Measurements from ENCODE around the gene CELSR3. TPM values are rescaled to one million over a fixed set of nuclear protein-coding genes. Genes with fewer than 3 reads are reported as not detected.

CELSR3 gene
- total and polyA plus RNA-seq, 2 experiments from 2014 or later, result 3.1 to 5.9 TPM

GRCh38 chr3:48635222-48636021, 27.3 kb downstream of the CELSR3 start, which contains the start of gene SLC26A6:
Gene SLC26A6 (minus strand): TSS chr3:48635461. CDS start chr3:48635393, 68 bp downstream.
- Histone ChIP-seq H3K4me1 (ENCODE audit: low read depth) (peaks cover 24% of the 10 kb centered on the region), H3K9me3 (ENCODE audit: low read depth) (no peaks in the 10 kb centered on the region), H3K4me3 (peak within 1 kb of the TSS; percentile 81), H3K27me3 (no peaks in the 10 kb centered on the region), H3K27ac (peak within 1 kb of the TSS; percentile 87), H3K36me3 (no peaks in the 10 kb centered on the region)
- TF ChIP-seq CTCF (IDR thresholded peaks at IDR 0.05; ENCODE audit: low read depth, low read length), result peak; percentile 56
- DNase-seq (ENCODE audit: low read depth in 1 of 2, low spot score in 1 of 2), result peak; percentile 98 to 99

- TF ChIP-seq CTCF (IDR thresholded peaks at IDR 0.05; ENCODE audit: low read depth, low read length), result no peak
These were observed 27.9 kb downstream of the CELSR3 start for GRCh38 chr3:48634661-48635221.

GRCh38 chr3:48633743-48634142, 28.9 kb downstream of the CELSR3 start:
- H3K4me1 ChIP-seq (ENCODE audit: low read depth), result peaks cover 24% of the 10 kb centered on the region
- peaks cover 2% of the 10 kb centered on the region for H3K36me3 ChIP-seq
- DNase-seq (ENCODE audit: low read depth in 1 of 2, low spot score in 1 of 2), result no peak
- no peak for TF ChIP-seq CTCF (IDR thresholded peaks at IDR 0.05; ENCODE audit: low read depth, low read length)
- no peaks in the 10 kb centered on the region for H3K27me3 ChIP-seq
- H3K4me3 ChIP-seq, result no peak overlapping the region
- H3K27ac ChIP-seq, result no peak overlapping the region
- no peaks in the 10 kb centered on the region for H3K9me3 ChIP-seq (ENCODE audit: low read depth)

More at GRCh38 chr3:48634661-48635221, 27.9 kb downstream of the CELSR3 start:
- peak overlapping the region; percentile 61 for H3K27ac ChIP-seq
- H3K4me1 ChIP-seq (ENCODE audit: low read depth), result peaks cover 24% of the 10 kb centered on the region
- no peaks in the 10 kb centered on the region for H3K36me3 ChIP-seq
- H3K27me3 ChIP-seq, result no peaks in the 10 kb centered on the region
- DNase-seq (ENCODE audit: low read depth in 1 of 2, low spot score in 1 of 2), result peak; percentile 56 to 66
- no peaks in the 10 kb centered on the region for H3K9me3 ChIP-seq (ENCODE audit: low read depth)
- peak overlapping the region; percentile 81 for H3K4me3 ChIP-seq

GRCh38 chr3:48633256-48633655, 29.4 kb downstream of the CELSR3 start:
- peaks cover 4% of the 10 kb centered on the region for H3K36me3 ChIP-seq
- TF ChIP-seq CTCF (IDR thresholded peaks at IDR 0.05; ENCODE audit: low read depth, low read length), result no peak
- H3K9me3 ChIP-seq (ENCODE audit: low read depth), result no peaks in the 10 kb centered on the region
- H3K27me3 ChIP-seq, result no peaks in the 10 kb centered on the region
- H3K4me3 ChIP-seq, result no peak overlapping the region
- DNase-seq (ENCODE audit: low read depth in 1 of 2, low spot score in 1 of 2), result no peak
- H3K4me1 ChIP-seq (ENCODE audit: low read depth), result peaks cover 24% of the 10 kb centered on the region
- no peak overlapping the region for H3K27ac ChIP-seq

- Histone ChIP-seq H3K4me1 (ENCODE audit: low read depth) (peaks cover 12% of the 10 kb centered on the region), H3K9me3 (ENCODE audit: low read depth) (no peaks in the 10 kb centered on the region), H3K27me3 (no peaks in the 10 kb centered on the region), H3K4me3 (no peak overlapping the region), H3K27ac (no peak overlapping the region), H3K36me3 (peaks cover 12% of the 10 kb centered on the region)
- no peak for TF ChIP-seq CTCF (IDR thresholded peaks at IDR 0.05; ENCODE audit: low read depth, low read length)
- no peak for DNase-seq (ENCODE audit: low read depth in 1 of 2, low spot score in 1 of 2)
These were observed 30.9 kb downstream of the CELSR3 start for GRCh38 chr3:48631516-48632448.
